SH-SY5Y (cell line): ENCODE data around the gene SLC22A1.

Experiments used
- GATA2 ChIP-seq: IDR thresholded peaks from 2 replicates; pipeline ENCODE4 v1.6.1; 2011; ENCODE audit warnings: mild to moderate bottlenecking, low read depth, low read length
- GATA3 ChIP-seq: IDR thresholded peaks from 2 replicates; pipeline ENCODE4 v1.6.1; 2011; ENCODE audit warnings: low read depth, mild to moderate bottlenecking, low read length, moderate library complexity

DNA sequence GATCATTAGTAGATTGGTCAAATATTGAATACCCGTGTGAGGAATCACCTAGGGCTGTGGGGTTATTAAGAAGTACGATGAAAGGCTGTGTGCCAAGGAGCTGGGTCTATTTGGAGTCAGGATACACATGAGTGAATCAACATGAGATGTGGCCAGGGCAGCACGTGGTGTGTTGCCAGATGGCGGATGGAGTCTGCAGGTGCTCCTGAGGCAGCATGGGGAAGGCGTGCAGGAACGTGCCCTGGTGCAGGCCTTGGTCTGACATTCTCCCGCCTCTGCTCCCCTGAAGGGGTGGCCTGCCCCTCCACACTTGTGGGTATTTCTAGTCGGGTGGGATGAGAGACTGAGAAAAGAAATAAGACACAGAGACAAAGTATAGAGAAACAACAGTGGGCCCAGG, 39.0 kb upstream of the SLC22A1 start:
- TF ChIP-seq GATA2 (no peak), GATA3 (no peak)
